GM18526 (cell line): ENCODE measurements around the gene FKBP6.

Experiments used
- POLR2A ChIP-seq: IDR thresholded peaks from 3 replicates; pipeline ENCODE4 v1.6.1; 2011; ENCODE audit not compliant: insufficient read length; ENCODE audit errors: extremely low read depth

Gene FKBP6

GRCh38 chr7:73395538-73396503 lies 67.9 kb downstream of the FKBP6 start:
- no peak for TF ChIP-seq POLR2A

- TF ChIP-seq POLR2A: no peak
Measured at GRCh38 chr7:73397521-73398281, 69.7 kb downstream of the FKBP6 start.

- TF ChIP-seq POLR2A: peak; percentile 36
Measured at GRCh38 chr7:73399185-73400050, 71.5 kb downstream of the FKBP6 start.
